CD4-positive, alpha-beta T cell treated with Interferon alpha-2 for 1 hour (primary cell): ENCODE results near the gene LEF1.

Source experiments
- DNase-seq, 2 donors: peaks; one replicate each; pipeline ENCODE4 v3.0.0-alpha.2; 2020 to 2022

Gene LEF1

DNA sequence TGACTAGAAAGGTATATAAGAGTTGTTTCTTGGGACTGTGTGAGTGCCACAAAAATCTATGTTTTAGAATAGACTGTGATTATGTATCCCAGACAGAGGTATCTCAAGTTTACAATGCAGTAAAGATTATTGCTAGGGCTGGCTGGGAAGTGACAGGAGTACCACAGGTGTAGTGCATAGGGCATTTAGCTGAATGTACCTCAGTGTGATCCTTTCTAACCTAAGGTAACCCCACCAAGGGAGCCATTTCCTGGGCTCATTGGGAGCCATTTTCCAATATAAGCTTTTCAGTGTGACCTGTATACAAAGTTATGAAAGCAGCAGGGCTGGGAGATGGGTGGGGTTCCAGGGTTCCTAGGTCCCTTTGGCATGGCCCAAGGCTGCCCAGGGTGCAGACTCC, 6.1 kb upstream of the LEF1 start:
- no peak for DNase-seq

DNA sequence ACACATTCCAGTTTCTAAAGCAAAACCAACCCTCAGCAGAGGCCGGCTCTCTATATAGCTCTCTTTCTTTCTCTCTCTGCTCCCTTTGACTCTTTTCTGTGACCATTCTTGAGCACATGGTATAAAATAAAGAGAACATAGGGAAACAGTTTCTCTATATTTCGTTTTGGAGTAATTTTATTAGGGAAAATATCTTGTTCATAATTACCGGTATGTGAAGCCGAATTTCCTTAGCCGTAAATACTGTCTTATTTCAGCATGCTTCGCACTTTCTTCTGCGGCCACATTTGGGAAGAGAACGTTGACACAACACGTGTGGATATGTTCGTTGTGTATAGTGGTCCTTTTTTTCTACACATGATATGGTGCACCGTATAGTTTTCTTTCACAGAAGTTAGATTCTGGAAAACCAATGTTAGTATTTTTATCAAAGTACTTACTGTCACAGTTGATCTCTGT, 4.9 kb upstream of the LEF1 start:
- no peak for DNase-seq

- DNase-seq = peak; percentile 44 to 70
These were observed 4.2 kb upstream of the LEF1 start for GRCh38 chr4:108172753-108173598.

DNA sequence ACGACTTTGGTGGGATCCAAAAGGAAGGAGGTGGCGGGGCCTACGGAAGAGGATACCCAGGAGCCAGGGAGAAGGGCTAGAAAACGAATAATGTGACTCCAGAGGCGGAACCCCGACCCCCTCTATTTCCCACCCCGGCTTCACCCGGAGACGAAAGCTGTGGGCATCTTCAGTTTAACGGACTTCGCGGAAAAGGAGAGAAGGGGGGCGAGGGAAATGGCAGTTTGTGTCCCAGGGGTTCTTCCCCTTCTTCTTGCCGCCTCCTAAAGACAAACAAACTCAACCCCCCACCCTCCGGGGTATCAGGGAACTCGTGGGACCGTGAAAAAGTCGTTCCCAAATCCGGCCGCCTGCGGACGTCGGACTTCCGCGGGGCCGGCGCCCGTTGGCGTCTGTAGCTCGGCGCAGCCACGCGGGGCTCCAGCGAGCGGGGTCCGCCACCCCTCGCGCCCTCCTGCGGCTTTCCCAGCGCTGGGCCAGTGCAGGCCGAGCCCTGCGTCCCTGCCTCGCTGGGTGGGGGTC, 3.6 kb upstream of the LEF1 start:
- DNase-seq = peak in 1 of 2 donors; percentile 28

DNA sequence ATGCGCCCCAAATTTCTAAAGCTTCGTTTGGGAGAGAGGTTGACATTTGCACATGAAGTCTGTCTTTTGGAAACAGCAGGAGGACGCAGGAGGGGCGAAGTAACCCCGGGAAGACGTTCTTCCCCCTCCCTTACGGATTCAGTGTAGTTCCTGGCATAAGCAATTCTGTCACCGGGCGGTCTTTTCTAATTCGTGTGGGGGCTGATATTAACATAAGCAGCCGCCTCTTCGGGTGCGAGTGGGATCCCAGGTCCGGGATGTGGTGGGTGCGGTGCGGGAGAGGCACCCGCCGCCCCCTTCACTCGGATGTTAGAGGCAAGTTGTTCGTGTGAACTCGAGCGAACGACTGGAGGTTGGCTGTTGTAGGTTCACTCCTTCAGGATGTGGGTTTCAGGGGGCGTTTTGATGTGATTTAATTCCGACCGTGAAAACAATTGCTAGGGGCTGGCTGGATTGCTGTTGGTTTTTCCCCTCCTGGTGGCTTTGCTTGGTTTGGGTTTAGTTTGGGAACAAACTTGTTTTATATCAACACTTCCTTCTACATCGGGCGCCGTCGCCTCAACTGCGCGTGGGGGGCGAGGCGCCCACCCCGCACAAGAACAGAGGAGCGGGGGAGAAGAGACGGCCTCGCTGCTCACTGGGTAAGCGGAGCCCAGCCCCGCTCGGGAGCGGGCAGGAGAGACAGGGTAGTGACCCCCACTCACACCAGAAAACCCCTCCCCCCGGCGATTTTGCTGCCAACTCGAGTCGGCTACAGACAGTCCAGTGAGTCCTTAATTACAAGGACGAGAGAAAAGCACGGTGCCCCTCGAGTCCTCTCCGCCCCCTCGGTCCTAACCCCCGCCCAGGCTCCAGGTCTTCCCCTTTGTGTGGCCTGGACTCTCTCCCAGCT, 2.9 kb upstream of the LEF1 start:
- DNase-seq = peak; percentile 38 to 64

DNA sequence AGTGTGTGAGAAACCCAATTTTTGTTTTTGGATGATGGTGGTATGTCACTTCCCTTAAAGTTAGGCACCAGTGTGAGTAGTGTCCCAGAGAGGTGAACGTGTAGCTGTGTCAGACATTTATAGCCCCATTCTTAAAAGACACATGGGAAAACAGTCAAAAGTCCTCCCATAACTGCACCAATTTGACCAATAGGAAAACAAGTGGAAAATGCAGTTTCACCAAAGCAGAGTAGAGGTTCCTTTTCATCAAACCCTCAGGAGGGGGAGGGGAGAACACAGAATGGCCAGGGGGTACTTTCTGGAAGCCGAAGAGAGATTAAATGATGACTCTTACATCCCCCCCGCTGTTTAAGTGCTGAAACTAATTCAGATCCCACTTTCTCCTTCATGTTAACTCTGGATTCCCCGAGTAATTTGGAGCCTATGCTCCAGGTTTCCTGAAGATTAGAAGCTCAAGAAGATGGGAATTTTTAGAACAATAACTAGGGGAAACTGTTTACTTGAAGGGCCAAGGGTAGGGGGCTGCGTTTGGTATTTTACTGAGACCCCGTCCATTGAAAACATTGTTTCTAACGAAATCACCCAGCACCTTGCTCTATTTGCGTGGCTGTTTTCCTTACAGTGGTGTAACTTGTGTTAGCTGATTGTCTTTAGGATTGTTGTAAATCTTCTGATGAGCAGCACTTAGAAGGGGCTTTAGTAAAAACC, 2.1 kb upstream of the LEF1 start:
- no peak for DNase-seq

GRCh38 chr4:108169664-108170063, 932 bp upstream of the LEF1 start:
- no peak for DNase-seq

GRCh38 chr4:108168160-108168670, 517 bp downstream of the LEF1 start:
- DNase-seq = peak in 1 of 2 donors; percentile 45

DNA sequence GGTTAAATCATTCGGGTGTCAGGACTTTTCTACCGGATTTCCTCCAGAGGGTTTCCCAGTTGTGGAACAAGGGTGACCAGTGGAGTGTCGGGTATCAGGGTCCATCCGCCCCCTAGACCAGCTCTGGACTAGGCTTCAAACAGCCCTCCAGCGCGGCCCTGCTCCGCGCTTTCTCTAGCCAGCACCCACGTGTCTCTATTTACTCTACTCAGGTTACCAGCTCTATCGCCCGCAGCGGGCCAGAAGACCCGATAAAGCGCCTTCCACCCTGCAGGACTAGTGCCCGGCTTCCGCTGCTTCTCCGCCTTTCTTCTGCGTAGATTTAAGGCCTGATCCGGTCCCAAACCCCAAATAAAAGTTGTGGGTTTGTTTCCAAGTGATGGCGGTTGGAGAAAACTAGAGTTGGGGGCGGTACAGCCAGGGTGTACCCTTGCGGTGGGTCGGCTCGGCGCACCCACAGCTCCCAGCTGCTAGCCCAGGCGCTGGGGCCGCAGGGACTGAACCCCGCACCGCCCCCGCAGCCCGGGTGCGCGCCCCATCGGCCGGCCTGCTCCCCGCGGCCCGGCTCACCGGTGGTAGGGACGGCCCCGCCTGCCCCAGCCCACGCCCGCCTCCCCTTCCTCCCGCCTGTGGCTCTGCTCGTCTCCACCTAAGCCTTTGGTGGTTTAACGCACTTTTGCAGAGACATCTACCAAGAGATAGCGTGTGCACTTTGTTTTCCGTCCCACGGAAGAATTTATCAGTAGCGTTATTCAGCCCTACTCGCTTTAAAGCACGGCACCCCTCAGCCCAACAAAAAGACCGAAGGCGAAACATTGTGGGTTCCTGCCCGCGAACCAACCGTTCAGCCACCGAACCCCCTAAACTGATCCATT, 2.1 kb downstream of the LEF1 start:
- peak; percentile 35 to 54 for DNase-seq

- DNase-seq = peak in 1 of 2 donors; percentile 58
These were observed 2.7 kb downstream of the LEF1 start for GRCh38 chr4:108166038-108166437.

DNA sequence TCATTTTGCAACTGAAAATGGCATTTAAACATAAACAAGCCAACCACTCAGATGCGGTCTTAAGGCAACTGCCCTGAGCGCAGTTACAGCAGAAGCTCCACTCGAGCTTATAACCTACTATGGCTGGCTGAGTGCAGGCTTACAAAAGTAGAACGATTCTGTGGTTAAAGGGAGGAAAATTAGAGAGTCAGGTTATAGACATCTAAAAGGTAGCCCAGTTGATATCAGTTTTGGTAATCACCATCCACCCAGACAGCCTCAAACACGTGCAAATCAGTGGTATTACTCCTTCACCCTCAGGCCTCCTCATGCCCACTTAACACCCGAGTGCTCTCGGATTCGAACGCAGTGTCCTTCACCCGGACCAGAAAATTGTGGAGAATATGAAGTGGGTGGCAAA, 3.1 kb downstream of the LEF1 start:
- peak in 1 of 2 donors; percentile 40 for DNase-seq

DNA sequence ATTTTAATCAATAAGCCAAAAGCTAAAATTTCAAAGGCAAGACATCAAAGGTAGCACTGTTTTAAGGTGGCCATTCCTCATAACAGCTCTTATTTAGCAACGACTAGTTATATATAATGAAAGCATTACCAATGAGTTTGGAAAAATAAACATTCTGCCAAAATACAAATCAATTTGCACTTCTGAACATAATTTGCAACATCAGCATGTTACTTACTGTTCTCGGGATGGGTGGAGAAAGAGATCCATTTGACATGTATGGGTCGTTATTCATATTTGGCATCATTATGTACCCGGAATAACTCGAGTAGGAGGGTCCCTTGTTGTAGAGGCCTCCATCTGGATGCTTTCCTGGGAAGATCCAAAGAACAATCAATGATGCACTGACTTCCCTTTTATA, 5.4 kb downstream of the LEF1 start:
- DNase-seq = no peak

GRCh38 chr4:108160741-108161352, 7.9 kb downstream of the LEF1 start:
- peak in 1 of 2 donors; percentile 52 for DNase-seq

DNA sequence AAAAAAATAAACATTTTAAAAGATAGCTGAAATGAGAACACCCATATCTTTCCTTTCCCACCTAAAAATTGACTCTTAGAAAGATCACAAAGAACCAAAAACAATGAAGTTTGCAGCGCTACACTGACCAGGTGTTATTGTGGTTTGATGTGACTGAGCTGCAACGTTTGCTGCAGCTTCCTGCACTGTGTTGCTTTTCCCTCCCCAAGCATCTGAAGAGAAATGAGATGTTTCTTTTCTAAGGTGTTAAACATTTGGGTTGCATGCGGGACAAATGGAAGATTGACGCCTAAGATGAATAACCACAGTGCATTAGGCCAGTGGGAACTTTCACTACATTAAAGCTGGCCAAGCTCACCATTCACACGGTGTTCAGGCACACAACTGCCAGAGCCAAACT, 8.9 kb downstream of the LEF1 start:
- peak in 1 of 2 donors; percentile 24 for DNase-seq

DNA sequence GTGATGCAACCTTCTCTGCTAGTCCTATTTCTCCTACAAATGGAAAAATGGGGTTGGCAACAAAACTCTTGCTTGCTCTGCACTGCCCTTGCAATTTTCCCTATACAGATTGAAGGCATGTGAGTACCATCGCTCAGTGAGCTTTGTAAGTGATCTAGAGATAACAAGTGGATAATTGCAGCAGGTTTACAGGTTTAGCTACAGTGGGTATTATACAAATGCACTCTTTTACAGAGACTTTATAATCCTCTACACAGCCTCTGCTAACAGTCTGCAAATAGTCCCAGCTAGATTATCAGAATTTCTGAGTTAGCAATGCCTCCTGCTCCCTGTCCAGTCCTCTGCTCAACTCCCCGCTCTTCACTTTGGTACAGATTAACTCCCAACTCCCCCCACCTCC, 11.1 kb downstream of the LEF1 start:
- no peak for DNase-seq

GRCh38 chr4:108156391-108156790, 12.3 kb downstream of the LEF1 start:
- DNase-seq = no peak

DNA sequence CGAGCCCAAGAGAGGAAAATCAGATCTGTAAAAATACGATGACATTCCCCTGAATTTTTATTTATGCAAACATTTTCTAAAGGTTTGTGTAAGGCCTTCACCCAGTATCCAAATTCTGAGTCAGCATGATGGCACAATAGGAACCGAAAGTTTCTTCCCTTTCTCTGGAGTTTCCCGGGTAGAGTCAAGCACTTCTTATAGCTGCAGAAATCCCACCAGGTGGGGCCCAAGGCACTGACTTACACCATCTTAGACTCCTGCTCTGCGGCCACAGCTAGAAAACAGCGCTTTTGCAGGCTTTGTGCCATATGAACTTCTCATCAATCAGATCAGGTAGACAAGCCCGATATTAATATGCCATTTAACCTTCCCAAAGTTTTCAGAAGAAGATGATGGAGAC, 13.4 kb downstream of the LEF1 start:
- peak in 1 of 2 donors; percentile 30 for DNase-seq

DNA sequence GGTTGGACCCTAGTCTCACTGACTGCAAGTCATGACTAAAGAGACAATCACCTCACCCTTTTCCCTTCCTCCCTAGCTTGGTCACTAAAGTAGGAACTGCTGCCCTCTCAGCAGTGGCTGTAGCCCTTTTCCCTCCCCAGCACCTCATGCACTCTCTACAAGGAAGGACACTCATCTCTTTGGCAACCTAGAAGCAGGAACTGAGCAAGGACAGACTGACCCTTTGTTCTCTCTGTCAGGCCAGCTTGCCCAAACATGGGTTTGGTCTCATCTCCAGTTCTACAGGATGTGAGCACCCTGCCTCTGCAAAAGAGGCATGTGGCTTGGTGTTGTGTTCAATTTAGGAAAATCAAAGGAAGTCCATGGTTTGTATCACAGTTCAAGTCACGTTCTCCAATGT, 15.8 kb downstream of the LEF1 start:
- DNase-seq = no peak

DNA sequence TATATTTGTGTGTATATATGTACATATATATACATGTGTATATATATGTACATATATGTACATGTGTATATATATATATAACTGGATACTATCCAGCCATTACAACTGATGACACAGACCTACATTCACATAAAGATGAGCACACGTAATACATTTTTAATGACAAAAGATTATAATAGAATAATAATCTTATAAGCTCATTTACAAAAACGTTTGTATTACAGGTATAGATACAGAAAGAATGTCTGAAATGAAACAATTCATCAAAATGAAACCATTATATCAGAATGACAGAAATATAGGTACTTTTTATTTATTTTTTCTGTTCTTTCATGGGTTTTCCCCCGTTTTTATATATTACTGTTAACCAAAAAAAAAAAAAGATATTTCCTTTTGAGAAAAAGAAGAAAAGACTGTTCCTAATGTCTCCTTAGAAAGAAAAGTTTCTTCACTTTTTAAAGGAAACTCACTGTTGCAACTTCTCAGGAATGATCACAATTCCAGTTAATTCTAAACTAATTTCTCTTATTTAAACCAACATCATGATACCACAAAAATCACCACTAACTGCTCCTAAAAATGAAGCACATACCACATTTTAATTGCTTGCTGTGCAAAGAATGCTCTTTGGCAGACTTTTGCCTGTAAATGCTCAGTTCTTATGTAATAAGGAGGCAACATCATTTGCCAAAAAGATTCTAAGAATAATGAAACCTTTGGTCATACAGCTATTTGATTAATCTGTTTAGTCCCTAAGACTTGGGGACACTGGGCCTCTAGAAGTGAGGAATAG, 18.9 kb downstream of the LEF1 start:
- no peak for DNase-seq

DNA sequence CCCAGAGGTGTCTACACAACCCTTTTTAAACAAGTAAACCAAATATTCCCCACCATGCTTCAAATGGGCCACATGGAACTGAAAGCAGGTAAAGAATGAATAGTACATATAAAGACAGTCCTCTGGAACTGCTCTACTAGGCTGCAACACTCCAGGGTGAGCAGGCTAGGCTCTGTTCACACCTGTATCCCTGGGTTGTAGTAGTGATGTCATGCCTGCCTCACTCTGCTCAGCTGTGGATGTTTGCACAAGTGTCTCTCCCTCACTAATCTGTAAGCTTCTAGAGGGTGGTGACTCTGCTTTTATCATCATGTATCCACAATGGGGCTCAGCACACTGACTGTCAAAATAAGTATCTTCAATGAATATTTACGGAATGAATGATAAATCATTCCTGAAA, 20.4 kb downstream of the LEF1 start:
- DNase-seq = peak in 1 of 2 donors; percentile 6
